ENCODE measurements around the gene HLA-A.

GRCh38 chr6:29908710-29909109 is 33.6 kb upstream of the HLA-A start:
- TF ChIP-seq POLR2A (IDR thresholded peaks at IDR 0.05) (no peak), CTCF (IDR thresholded peaks at IDR 0.05) (no peak)
